KMS-11 (cell line): ENCODE results near the gene RCAN2.

Experiments
- H2AFZ ChIP-seq: fragments of 200-600 bp; sonication (generic); 2 replicates; pipeline ENCODE4 v1.6.1; 2016; ENCODE audit warnings: antibody characterized with exemption, mixed run types, low read depth
- H3K27ac ChIP-seq: fragments of 200-600 bp; sonication (generic); 2 replicates; pipeline ENCODE4 v1.6.1; 2016; ENCODE audit warnings: mild to moderate bottlenecking, mixed run types
- H3K27me3 ChIP-seq: fragments of 200-600 bp; sonication (generic); 2 replicates; pipeline ENCODE4 v1.6.1; 2017; ENCODE audit warnings: mild to moderate bottlenecking, low read depth, mixed run types, moderate library complexity; ENCODE audit not compliant: insufficient read depth
- H3K36me3 ChIP-seq: fragments of 200-600 bp; sonication (generic); 2 replicates; pipeline ENCODE4 v1.6.1; 2017; ENCODE audit warnings: mild to moderate bottlenecking, mixed run types; ENCODE audit not compliant: insufficient read depth
- H3K4me1 ChIP-seq: fragments of 200-600 bp; sonication (generic); 2 replicates; pipeline ENCODE4 v1.6.1; 2016; ENCODE audit warnings: mild to moderate bottlenecking, low read depth, mixed run types; ENCODE audit not compliant: poor library complexity, severe bottlenecking
- H3K4me2 ChIP-seq: fragments of 200-600 bp; sonication (generic); 2 replicates; pipeline ENCODE4 v1.7.0; 2016; ENCODE audit warnings: mild to moderate bottlenecking, mixed run types
- H3K4me3 ChIP-seq: fragments of 200-600 bp; sonication (generic); IDR thresholded peaks from 2 replicates; pipeline ENCODE4 v1.6.1; 2017; ENCODE audit warnings: low read depth, low read length, mixed read lengths; ENCODE audit not compliant: insufficient read depth
- H3K79me2 ChIP-seq: fragments of 200-600 bp; sonication (generic); 2 replicates; pipeline ENCODE4 v1.6.1; 2016; ENCODE audit warnings: low read depth, mixed run types; ENCODE audit not compliant: insufficient read depth
- H3K9ac ChIP-seq: fragments of 200-600 bp; sonication (generic); 2 replicates; pipeline ENCODE4 v1.6.1; 2016; ENCODE audit warnings: mild to moderate bottlenecking, mixed run types
- H4K20me1 ChIP-seq: fragments of 200-600 bp; sonication (generic); 2 replicates; pipeline ENCODE4 v1.6.1; 2016; ENCODE audit warnings: mild to moderate bottlenecking, mixed run types; ENCODE audit not compliant: insufficient read depth
- CTCF ChIP-seq: fragments of 200-600 bp; sonication (generic); conservative IDR thresholded peaks from 2 replicates; pipeline ENCODE4 v1.6.1; 2017; ENCODE audit warnings: low read depth, mild to moderate bottlenecking, antibody characterized with exemption, low read length, moderate library complexity, mixed read lengths

The RCAN2 gene

GRCh38 chr6:46172176-46172575, 319.1 kb downstream of the RCAN2 start:
- no peak for TF ChIP-seq CTCF
- Histone ChIP-seq H3K4me3 (no peak overlapping the region), H3K79me2 (no peaks in the 10 kb centered on the region), H3K36me3 (no peaks in the 10 kb centered on the region), H3K27me3 (peaks cover 8% of the 10 kb centered on the region), H2AFZ (no peak overlapping the region), H3K4me1 (peaks cover 32% of the 10 kb centered on the region), H4K20me1 (no peaks in the 10 kb centered on the region), H3K4me2 (no peak overlapping the region), H3K27ac (no peak overlapping the region), H3K9ac (no peak overlapping the region)
